HepG2 (cell line): ENCODE results near the gene LRFN2. TPM values are rescaled to one million over a fixed set of nuclear protein-coding genes. Genes with fewer than 3 reads are reported as not detected.

Experiments
- ATAC-seq: fragments of 200-7000 bp; cut with Tn5 transposase; 3 replicates; pipeline ENCODE4 v1.9.1; 2020; ENCODE audit warnings: mild to moderate bottlenecking, moderate library complexity
- BruUV-seq: library from RNA; stranded (reverse); fragments of 400-500 nt; replicated peaks from 2 replicates; lab custom pipeline; 2021; lab: Mats Ljungman, UMichigan
- CTCF ChIA-PET: fragments of 300-600 bp; formaldehyde crosslinking; extraction: SDS; loops from one replicate; lab custom pipeline; 2021; ENCODE audit warnings: low total read pairs, inconsistent platforms, low intra/inter-chr PET ratio; lab: Yijun Ruan, JAX
- POLR2A ChIA-PET: fragments of 350-600 bp; sonication (Branson Sonifier 250); formaldehyde crosslinking; loops from one replicate; lab custom pipeline; 2020; ENCODE audit warnings: antibody characterized with exemption, inconsistent platforms; lab: Yijun Ruan, JAX
- DNase-seq: peaks from one replicate; pipeline ENCODE4 v3.0.0-alpha.2; 2015; ENCODE audit warnings: low spot score
- FAIRE-seq: peaks from 3 replicates; lab custom pipeline; 2011; peaks lifted over from hg19 to GRCh38; lab: Jason Lieb, UNC
- H2AFZ ChIP-seq: one replicate; pipeline ENCODE4 v1.6.1; 2011; ENCODE audit warnings: low read length, inconsistent platforms
- H3K27ac ChIP-seq: fragments of 300-600 bp; 3 replicates; pipeline ENCODE4 v1.8.0; 2011; ENCODE audit warnings: mixed run types, mild to moderate bottlenecking, mixed read lengths, low read length, inconsistent platforms; ENCODE audit not compliant: insufficient read depth; ENCODE audit errors: extremely low read length
- H3K27me3 ChIP-seq, 2 experiments: fragments of 200-600 bp in 1 of 2; 2 replicates in 1 of 2; 3 replicates in 1 of 2; pipeline versions ENCODE4 v1.6.0 to v1.8.0; 2011; ENCODE audit warnings: low read length in 2 of 2, mild to moderate bottlenecking in 2 of 2, moderate library complexity in 2 of 2, inconsistent platforms in 1 of 2; ENCODE audit not compliant: insufficient read depth in 2 of 2, control insufficient read depth in 1 of 2
- H3K36me3 ChIP-seq, 2 experiments: fragments of 200-600 bp in 1 of 2; replicated peaks in 1 of 2; 2 replicates in 1 of 2; 3 replicates in 1 of 2; pipeline versions ENCODE4 v1.5.1 to v1.8.0; 2011; ENCODE audit warnings: low read length in 2 of 2, inconsistent platforms in 1 of 2; ENCODE audit not compliant: insufficient read depth in 2 of 2, control insufficient read depth in 1 of 2
- H3K4me1 ChIP-seq: 2 replicates; pipeline ENCODE4 v1.5.1; 2012; ENCODE audit warnings: low read length, inconsistent platforms; ENCODE audit not compliant: insufficient read depth
- H3K4me2 ChIP-seq: 2 replicates; pipeline ENCODE4 v1.6.0; 2011; ENCODE audit warnings: low read depth, low read length, inconsistent platforms
- H3K4me3 ChIP-seq, 3 experiments: fragments of 200-600 bp in 1 of 3; sonication (generic), shearing (Covaris generic) in 1 of 3; replicated peaks in 1 of 3; 2 replicates each; pipeline ENCODE4 v1.5.1; 2011 to 2016; ENCODE audit warnings: low read length in 3 of 3, inconsistent platforms in 2 of 3, low read depth in 2 of 3, mild to moderate bottlenecking in 2 of 3, control low read depth in 1 of 3, mixed read lengths in 1 of 3; ENCODE audit not compliant: insufficient read depth in 1 of 3
- H3K79me2 ChIP-seq: one replicate; pipeline ENCODE4 v1.6.1; 2011; ENCODE audit warnings: low read length, inconsistent platforms; ENCODE audit not compliant: insufficient read depth
- H3K9ac ChIP-seq: 2 replicates; pipeline ENCODE4 v1.6.0; 2011; ENCODE audit warnings: mild to moderate bottlenecking, low read depth, low read length, inconsistent platforms; ENCODE audit not compliant: insufficient read depth
- H3K9me3 ChIP-seq: 2 replicates; pipeline ENCODE4 v1.5.1; 2012; ENCODE audit warnings: mild to moderate bottlenecking, low read length
- H4K20me1 ChIP-seq: 2 replicates; pipeline ENCODE4 v1.6.0; 2011; ENCODE audit warnings: inconsistent platforms, mild to moderate bottlenecking, low read length, moderate library complexity; ENCODE audit not compliant: insufficient read depth
- CHD4 ChIP-seq: fragments of 200-600 bp; sonication (generic); IDR thresholded peaks from 2 replicates; pipeline ENCODE4 v1.7.0; 2017; ENCODE audit warnings: mild to moderate bottlenecking, low read length, borderline replicate concordance
- DDIT3 ChIP-seq: sonication (generic); formaldehyde crosslinking; IDR thresholded peaks from 2 replicates; pipeline ENCODE4 v1.4.0; 2020; ENCODE audit warnings: mild to moderate bottlenecking, missing genetic modification reagents
- ETS1 ChIP-seq: sonication (generic); formaldehyde crosslinking; IDR thresholded peaks from 2 replicates; pipeline ENCODE4 v1.4.0; 2020; ENCODE audit warnings: missing genetic modification reagents
- HNRNPLL ChIP-seq: fragments of 200-400 bp; formaldehyde crosslinking; IDR thresholded peaks from 2 replicates; pipeline ENCODE4 v1.6.1; 2017; ENCODE audit warnings: mild to moderate bottlenecking, low read depth, low read length; ENCODE audit not compliant: poor library complexity, severe bottlenecking
- KDM6A ChIP-seq: IDR thresholded peaks from 2 replicates; pipeline ENCODE4 v1.6.1; 2016; ENCODE audit warnings: low read depth
- NCOA5 ChIP-seq: sonication (generic); formaldehyde crosslinking; IDR thresholded peaks from 2 replicates; pipeline ENCODE4 v1.4.0; 2020; ENCODE audit warnings: missing genetic modification reagents
- RXRB ChIP-seq: IDR thresholded peaks from 2 replicates; pipeline ENCODE4 v1.6.1; 2016; ENCODE audit warnings: borderline replicate concordance, missing genetic modification reagents, missing compliant biosample characterization
- SOX5 ChIP-seq: IDR thresholded peaks from 2 replicates; pipeline ENCODE4 v1.6.1; 2016; ENCODE audit warnings: borderline replicate concordance
- ZC3H13 ChIP-seq: sonication (generic); formaldehyde crosslinking; IDR thresholded peaks from 2 replicates; pipeline ENCODE4 v1.8.1; 2023; ENCODE audit warnings: mild to moderate bottlenecking, missing genetic modification reagents, moderate library complexity
- ZNF431 ChIP-seq: sonication (generic); formaldehyde crosslinking; IDR thresholded peaks from 2 replicates; pipeline ENCODE4 v1.9.0; 2022; ENCODE audit warnings: missing genetic modification reagents, low read depth, mild to moderate bottlenecking, borderline replicate concordance
- WGBS: methylation state at CpG from one replicate; pipeline ENCODE4 v1.1.6; 2017; ENCODE audit warnings: low lambda C conversion rate; 5-methylcytosine and 5-hydroxymethylcytosine counted together
- in situ Hi-C: cut with HindIII; loops from 2 replicates; pipeline ENCODE4 v1.10.0; 2017; ENCODE audit warnings: low pct_unique_long_range_greater_than_20kb; ENCODE audit not compliant: extremely low pct_ligation_motif_present
- intact Hi-C: fragments of 100-400 bp; cut with micrococcal nuclease; formaldehyde crosslinking; loops from one replicate; pipeline ENCODE4 v1.10.0; 2022; ENCODE audit not compliant: unreplicated experiment
- polyA plus RNA-seq, 8 experiments: library from polyadenylated mRNA; depleted of rRNA in 3 of 8; stranded (reverse) in 7 of 8; unstranded in 1 of 8; fragments of >200 nt; fragmentation: Illumina TruSeq in 4 of 8; extraction: Trizol in 4 of 8; gene quantifications; 2 replicates each; pipeline versions ENCODE4 v1.2.1 to v1.2.3, GENCODE V29; 2011 to 2016; ENCODE audit warnings: low read depth in 4 of 8, missing spikeins in 1 of 8, mixed read lengths in 1 of 8; ENCODE audit not compliant: insufficient read depth in 1 of 8
- total RNA-seq, 5 experiments: library from RNA; depleted of rRNA; stranded (reverse); fragments of >200 nt; fragmentation: Illumina TruSeq; extraction: Trizol; gene quantifications; 2 replicates each; pipeline ENCODE4 v1.2.3, GENCODE V29; 2016; ENCODE audit warnings: low read depth in 1 of 5

LRFN2 gene
- total and polyA plus RNA-seq, 2 of the 13 experiments (the other 11 are each of a cell fraction or from before 2014, with no cell fraction given) = not detected

GRCh38 chr6:40504274-40504673 lies 82.9 kb downstream of the LRFN2 start:
- Histone ChIP-seq H3K36me3 (no peaks in the 10 kb centered on the region), H4K20me1 (no peaks in the 10 kb centered on the region), H3K27ac (no peak overlapping the region), H3K4me1 (no peaks in the 10 kb centered on the region), H3K27me3 (peaks cover 3 to 5% of the 10 kb centered on the region in 2 experiments; a peak in 4 of 5 replicates), H3K4me2 (no peak overlapping the region), H2AFZ (no peak overlapping the region), H3K9ac (no peak overlapping the region), H3K9me3 (no peaks in the 10 kb centered on the region), H3K79me2 (no peaks in the 10 kb centered on the region), H3K4me3 (no peak overlapping the region)
- no peak for FAIRE-seq
- DNase-seq = no peak
- in situ Hi-C loops = no loop called here
- intact Hi-C loops = no loop called here
- POLR2A ChIA-PET = no interaction called here
- TF ChIP-seq ZNF431 (CRISPR knock-in tag) (no peak), ZC3H13 (no peak), CHD4 (no peak), ETS1 (CRISPR knock-in tag) (no peak), DDIT3 (no peak), RXRB (CRISPR knock-in tag) (no peak), KDM6A (CRISPR knock-in tag) (no peak), NCOA5 (CRISPR knock-in tag) (no peak), SOX5 (CRISPR knock-in tag) (no peak), HNRNPLL (no peak)
- BruUV-seq = no TSS peak
- WGBS = 35% methylated on average over 3 of the region's 3 CpGs
- no peak for ATAC-seq
- CTCF ChIA-PET = no interaction called here
